ENCODE results near the gene PAPSS2. TPM values are rescaled to one million over a fixed set of nuclear protein-coding genes. Genes with fewer than 3 reads are reported as not detected.

The PAPSS2 gene
- total and polyA plus RNA-seq, 2 experiments from 2014 or later: 38.3 to 58.0 TPM

DNA sequence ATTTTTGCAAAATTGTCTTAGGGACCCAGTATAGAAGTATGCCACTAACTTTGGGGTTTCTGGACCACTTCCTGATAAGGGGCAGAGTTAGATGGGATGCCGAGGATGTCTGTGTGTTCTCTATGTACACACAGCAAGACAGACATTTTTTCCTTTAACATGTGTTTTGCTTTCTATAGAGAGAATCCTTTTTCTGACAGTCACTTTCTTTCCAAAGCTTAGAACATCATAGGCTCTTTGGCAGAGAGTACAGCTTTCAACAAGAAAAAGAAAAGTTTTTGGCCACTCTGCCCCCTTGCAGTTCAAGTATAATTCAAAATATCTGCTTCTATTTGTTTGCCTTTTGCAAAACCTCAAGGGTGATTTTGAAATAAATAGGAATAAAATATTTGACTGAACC, 44.1 kb downstream of the PAPSS2 start:
- no peak for DNase-seq (ENCODE audit: low spot score)
- H3K4me2 ChIP-seq: no peak overlapping the region
- H3K4me1 ChIP-seq (ENCODE audit: insufficient read depth): peaks cover 10% of the 10 kb centered on the region
- H3K36me3 ChIP-seq (replicated peaks; ENCODE audit: insufficient read depth, low read depth): no peaks in the 10 kb centered on the region
- H3K27me3 ChIP-seq: no peaks in the 10 kb centered on the region
- H3K9me3 ChIP-seq (ENCODE audit: low read depth): no peaks in the 10 kb centered on the region
- 81% methylated on average over 1 of the region's 1 CpG for WGBS (ENCODE audit: low lambda C conversion rate, missing lambda C conversion rate)
- TF ChIP-seq EZH2 (IDR thresholded peaks at IDR 0.05; ENCODE audit: borderline replicate concordance) (no peak), EZH2phosphoT487 (IDR thresholded peaks at IDR 0.05; ENCODE audit: low read depth, severe bottlenecking, unreplicated experiment) (no peak)
- TF ChIP-seq, protein P1, sequence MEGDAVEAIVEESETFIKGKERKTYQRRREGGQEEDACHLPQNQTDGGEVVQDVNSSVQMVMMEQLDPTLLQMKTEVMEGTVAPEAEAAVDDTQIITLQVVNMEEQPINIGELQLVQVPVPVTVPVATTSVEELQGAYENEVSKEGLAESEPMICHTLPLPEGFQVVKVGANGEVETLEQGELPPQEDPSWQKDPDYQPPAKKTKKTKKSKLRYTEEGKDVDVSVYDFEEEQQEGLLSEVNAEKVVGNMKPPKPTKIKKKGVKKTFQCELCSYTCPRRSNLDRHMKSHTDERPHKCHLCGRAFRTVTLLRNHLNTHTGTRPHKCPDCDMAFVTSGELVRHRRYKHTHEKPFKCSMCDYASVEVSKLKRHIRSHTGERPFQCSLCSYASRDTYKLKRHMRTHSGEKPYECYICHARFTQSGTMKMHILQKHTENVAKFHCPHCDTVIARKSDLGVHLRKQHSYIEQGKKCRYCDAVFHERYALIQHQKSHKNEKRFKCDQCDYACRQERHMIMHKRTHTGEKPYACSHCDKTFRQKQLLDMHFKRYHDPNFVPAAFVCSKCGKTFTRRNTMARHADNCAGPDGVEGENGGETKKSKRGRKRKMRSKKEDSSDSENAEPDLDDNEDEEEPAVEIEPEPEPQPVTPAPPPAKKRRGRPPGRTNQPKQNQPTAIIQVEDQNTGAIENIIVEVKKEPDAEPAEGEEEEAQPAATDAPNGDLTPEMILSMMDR (IDR thresholded peaks at IDR 0.05; ENCODE audit: poor library complexity): no peak
- H3K4me3 ChIP-seq: no peak overlapping the region
- H4K20me1 ChIP-seq (ENCODE audit: insufficient read depth, poor library complexity, severe bottlenecking): no peaks in the 10 kb centered on the region
- H3K27ac ChIP-seq: no peak overlapping the region
- H3K79me2 ChIP-seq: peaks cover under 1% of the 10 kb centered on the region
- no peak overlapping the region for H2AFZ ChIP-seq
- H3K9me2 ChIP-seq (replicated peaks; ENCODE audit: insufficient read depth): no peaks in the 10 kb centered on the region

DNA sequence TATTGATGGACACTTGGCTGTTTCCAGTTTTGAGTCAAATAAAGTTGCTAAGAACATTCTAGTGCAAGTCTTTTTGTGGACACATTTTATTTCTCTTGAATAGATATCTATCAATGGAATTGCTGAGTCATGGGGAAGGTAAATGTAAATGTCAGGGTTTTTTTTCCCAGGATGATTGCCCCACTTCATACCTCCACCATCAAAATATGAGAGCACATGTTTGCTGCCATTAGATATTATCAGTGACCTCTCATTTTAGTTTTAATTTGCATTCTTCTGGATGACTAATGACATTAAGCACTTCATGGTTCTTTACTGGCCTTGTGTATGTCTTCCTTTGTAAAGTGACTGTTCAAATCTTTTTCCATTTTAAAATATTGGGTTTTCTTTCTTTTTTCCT, 45.7 kb downstream of the PAPSS2 start:
- no peaks in the 10 kb centered on the region for H3K9me3 ChIP-seq (ENCODE audit: low read depth)
- H3K36me3 ChIP-seq (replicated peaks; ENCODE audit: insufficient read depth, low read depth): no peaks in the 10 kb centered on the region
- H3K4me3 ChIP-seq: no peak overlapping the region
- H3K9me2 ChIP-seq (replicated peaks; ENCODE audit: insufficient read depth): no peaks in the 10 kb centered on the region
- no peak overlapping the region for H3K27ac ChIP-seq
- TF ChIP-seq, protein P1 (IDR thresholded peaks at IDR 0.05; ENCODE audit: poor library complexity): no peak
- no peak for TF ChIP-seq EZH2 (IDR thresholded peaks at IDR 0.05; ENCODE audit: borderline replicate concordance)
- TF ChIP-seq EZH2phosphoT487 (IDR thresholded peaks at IDR 0.05; ENCODE audit: low read depth, severe bottlenecking, unreplicated experiment): no peak
- peaks cover 10% of the 10 kb centered on the region for H3K4me1 ChIP-seq (ENCODE audit: insufficient read depth)
- no peaks in the 10 kb centered on the region for H3K79me2 ChIP-seq
- DNase-seq (ENCODE audit: low spot score): no peak
- H3K27me3 ChIP-seq: no peaks in the 10 kb centered on the region
- H3K4me2 ChIP-seq: no peak overlapping the region
- no peak overlapping the region for H2AFZ ChIP-seq
- H4K20me1 ChIP-seq (ENCODE audit: insufficient read depth, poor library complexity, severe bottlenecking): no peaks in the 10 kb centered on the region

DNA sequence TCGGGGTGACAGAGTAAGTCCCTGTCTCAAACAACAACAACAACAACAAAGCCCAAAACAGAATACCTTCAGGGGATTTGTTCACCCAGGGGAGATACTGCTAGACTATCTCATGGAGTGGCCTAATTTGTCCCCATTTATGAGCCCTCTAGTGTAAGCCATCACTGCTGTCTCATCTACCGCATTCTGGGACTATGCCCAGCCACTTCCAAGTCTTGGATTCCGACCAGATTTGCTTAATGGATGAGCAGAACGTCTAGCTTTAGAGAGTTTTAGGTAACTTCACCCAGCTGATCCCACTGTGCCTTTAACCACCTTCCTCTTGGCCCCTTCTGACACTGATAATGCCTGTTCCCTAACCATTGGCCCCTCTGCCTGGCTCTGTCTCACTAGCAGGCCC, 47.1 kb downstream of the PAPSS2 start:
- H3K4me1 ChIP-seq (ENCODE audit: insufficient read depth): peaks cover 6% of the 10 kb centered on the region
- H3K79me2 ChIP-seq: no peaks in the 10 kb centered on the region
- no peaks in the 10 kb centered on the region for H4K20me1 ChIP-seq (ENCODE audit: insufficient read depth, poor library complexity, severe bottlenecking)
- H3K4me3 ChIP-seq: no peak overlapping the region
- H3K27ac ChIP-seq: no peak overlapping the region
- no peak for DNase-seq (ENCODE audit: low spot score)
- no peak overlapping the region for H2AFZ ChIP-seq
- no peaks in the 10 kb centered on the region for H3K9me3 ChIP-seq (ENCODE audit: low read depth)
- no peaks in the 10 kb centered on the region for H3K9me2 ChIP-seq (replicated peaks; ENCODE audit: insufficient read depth)
- H3K27me3 ChIP-seq: no peaks in the 10 kb centered on the region
- no peaks in the 10 kb centered on the region for H3K36me3 ChIP-seq (replicated peaks; ENCODE audit: insufficient read depth, low read depth)
- 81% methylated on average over 4 of the region's 4 CpGs for WGBS (ENCODE audit: low lambda C conversion rate, missing lambda C conversion rate)
- H3K4me2 ChIP-seq: no peak overlapping the region
- TF ChIP-seq EZH2phosphoT487 (IDR thresholded peaks at IDR 0.05; ENCODE audit: low read depth, severe bottlenecking, unreplicated experiment) (no peak), EZH2 (IDR thresholded peaks at IDR 0.05; ENCODE audit: borderline replicate concordance) (no peak)
- TF ChIP-seq, protein P1 (IDR thresholded peaks at IDR 0.05; ENCODE audit: poor library complexity): no peak

DNA sequence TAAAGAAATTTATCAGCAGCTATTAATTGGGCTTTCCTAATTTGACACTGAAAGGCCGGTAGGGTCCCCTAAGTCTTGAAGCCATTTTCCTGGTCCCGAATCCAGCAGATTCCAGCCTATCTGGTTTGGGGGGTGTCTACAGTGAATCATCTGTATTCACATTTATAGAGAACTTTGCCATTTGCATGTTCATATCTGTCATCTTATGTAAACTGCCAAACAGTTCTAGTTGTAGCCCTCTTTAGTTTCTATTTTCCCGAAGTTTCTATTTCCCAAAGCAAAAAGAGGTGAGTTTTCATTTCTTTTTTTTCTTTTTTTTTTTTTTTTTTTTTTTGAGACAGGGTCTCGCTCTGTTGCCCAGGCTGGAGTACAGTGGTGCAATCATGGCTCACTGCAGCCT, 47.6 kb downstream of the PAPSS2 start:
- Histone ChIP-seq H3K79me2 (no peaks in the 10 kb centered on the region), H2AFZ (no peak overlapping the region), H3K4me2 (no peak overlapping the region), H3K9me3 (ENCODE audit: low read depth) (no peaks in the 10 kb centered on the region), H3K9me2 (replicated peaks; ENCODE audit: insufficient read depth) (no peaks in the 10 kb centered on the region), H3K36me3 (replicated peaks; ENCODE audit: insufficient read depth, low read depth) (no peaks in the 10 kb centered on the region), H3K27ac (no peak overlapping the region), H3K27me3 (no peaks in the 10 kb centered on the region), H3K4me3 (no peak overlapping the region), H3K4me1 (ENCODE audit: insufficient read depth) (peaks cover 2% of the 10 kb centered on the region), H4K20me1 (ENCODE audit: insufficient read depth, poor library complexity, severe bottlenecking) (no peaks in the 10 kb centered on the region)
- TF ChIP-seq EZH2 (IDR thresholded peaks at IDR 0.05; ENCODE audit: borderline replicate concordance) (no peak), EZH2phosphoT487 (IDR thresholded peaks at IDR 0.05; ENCODE audit: low read depth, severe bottlenecking, unreplicated experiment) (no peak)
- TF ChIP-seq, protein P1 (IDR thresholded peaks at IDR 0.05; ENCODE audit: poor library complexity): no peak
- no peak for DNase-seq (ENCODE audit: low spot score)
- 91% methylated on average over 4 of the region's 4 CpGs for WGBS (ENCODE audit: low lambda C conversion rate, missing lambda C conversion rate)
